ENCODE measurements around the gene VSIG4. TPM values are rescaled to one million over a fixed set of nuclear protein-coding genes. Genes with fewer than 3 reads are reported as not detected.

VSIG4 gene
- total and polyA plus RNA-seq, 2 of the 8 experiments (the other 6 are each of a cell fraction or from before 2014, with no cell fraction given): not detected

- no peak for TF ChIP-seq PHF8 (conservative IDR thresholded peaks at IDR 0.05; ENCODE audit: low read depth, low read length)
- TF ChIP-seq CHD2 (IDR thresholded peaks at IDR 0.05; ENCODE audit: low read length): no peak
Observed at GRCh38 chrX:66020631-66021334, 19.1 kb downstream of the VSIG4 start (continued).

Data from H1 (cell line).